ENCODE measurements around the gene GNB4.

DNA sequence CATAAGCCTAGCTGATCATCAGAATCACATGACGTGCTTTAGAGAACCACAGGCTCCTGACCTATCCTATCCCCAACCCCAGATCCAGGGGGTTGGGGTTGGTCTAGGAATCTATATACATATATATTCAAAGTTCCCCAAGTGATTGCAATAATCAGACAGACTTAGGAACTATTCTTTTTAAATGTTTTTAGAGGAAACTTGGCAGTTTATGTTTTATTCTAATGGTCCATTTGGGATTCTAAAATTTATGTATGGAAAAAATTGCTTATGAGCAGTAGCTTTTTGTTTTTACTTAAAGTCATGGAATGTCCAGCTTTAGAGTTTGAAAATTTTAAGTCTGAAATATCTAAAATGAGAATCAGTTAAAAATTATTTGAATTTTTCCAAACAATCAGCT lies 81.6 kb downstream of the GNB4 start:
- no peak for TF ChIP-seq CTCF (IDR thresholded peaks at IDR 0.05)
- TF ChIP-seq POLR2A (IDR thresholded peaks at IDR 0.05), result no peak
